Adrenal gland (tissue), 12 donors: Measurements from ENCODE around the gene APAF1. TPM values are rescaled to one million over a fixed set of nuclear protein-coding genes. Genes with fewer than 3 reads are reported as not detected.

Experiments used
- DNase-seq, 7 donors: peaks; one replicate each; pipeline ENCODE4 v3.0.0-alpha.2; 2019 to 2020
- H3K27ac ChIP-seq, 5 donors: fragments of 200-600 bp; sonication (generic) in 4 of 5; 1 replicate in 3 of 5; 2 replicates in 2 of 5; pipeline versions ENCODE4 v1.5.1 to v1.8.0; 2016 to 2020; ENCODE audit warnings: mild to moderate bottlenecking in 1 of 5
- H3K27me3 ChIP-seq: fragments of 200-600 bp; 2 replicates; pipeline ENCODE4 v1.8.0; 2021
- H3K36me3 ChIP-seq, 2 donors: fragments of 200-600 bp; replicated peaks in 1 of 2; 1 replicate in 1 of 2; 2 replicates in 1 of 2; pipeline versions ENCODE4 v1.5.1 to v1.8.0; 2018 to 2022
- H3K4me1 ChIP-seq, 2 donors: fragments of 200-600 bp; replicated peaks in 1 of 2; 1 replicate in 1 of 2; 2 replicates in 1 of 2; pipeline versions ENCODE4 v1.5.1 to v1.8.0; 2018 to 2021
- H3K4me3 ChIP-seq, 4 donors: fragments of 200-600 bp; sonication (generic) in 3 of 4; one replicate each; pipeline ENCODE4 v1.5.1; 2016 to 2018
- H3K9me3 ChIP-seq, 3 donors: fragments of 200-600 bp; sonication (generic) in 1 of 3; replicated peaks in 1 of 3; 1 replicate in 2 of 3; 2 replicates in 1 of 3; pipeline versions ENCODE4 v1.5.1 to v1.8.0; 2016 to 2021
- POLR2A ChIP-seq, 2 donors: fragments of 450-650 bp; IDR thresholded peaks; one replicate each; pipeline ENCODE4 v1.6.1; 2017; ENCODE audit warnings: antibody characterized with exemption in 2 of 2, mild to moderate bottlenecking in 2 of 2, moderate library complexity in 1 of 2
- WGBS, 4 donors: extraction: QIAGEN DNeasy Blood & Tissue Kit in 2 of 4; methylation state at CpG; one replicate each; pipeline versions ENCODE4 v1.1.5 to v1.1.7; 2013 to 2017; 5-methylcytosine and 5-hydroxymethylcytosine counted together
- intact Hi-C, 2 donors: fragments of 100-400 bp; cut with DNase I; formaldehyde crosslinking; loops; one replicate each; pipeline versions ENCODE4 v1.14.1 to v1.15.0; 2022 to 2023
- polyA plus RNA-seq, 3 donors: library from polyadenylated mRNA; stranded (reverse); fragments of 200-250 nt in 2 of 3; fragments of 350-450 nt in 1 of 3; fragmentation: Illumina TruSeq in 1 of 3; extraction: RNeasy Lipid Tissue Mini Kit (QIAGEN cat#74804) in 1 of 3; gene quantifications; one replicate each; pipeline ENCODE4 v1.2.3, GENCODE V29; 2013 to 2014
- total RNA-seq, 9 donors: library from RNA; depleted of rRNA in 4 of 9; stranded (reverse); fragments of >200 nt in 4 of 9; fragments of 120-200 nt in 1 of 9; fragmentation: NEBNext Ultra II Directional in 1 of 9; extraction: Animal tissue kit (Norgen Biotek cat#: 25700) in 1 of 9; gene quantifications; one replicate each; pipeline versions ENCODE4 v1.1.0 to v1.2.4, GENCODE V29; 2013 to 2023
- TF ChIP-seq, protein P1 (sequence below), 6 experiments: fragments of 450-650 bp in 4 of 6; fragments of 200-600 bp in 2 of 6; sonication (generic) in 1 of 6; IDR thresholded peaks; 1 replicate in 5 of 6; 2 replicates in 1 of 6; pipeline versions ENCODE4 v1.5.1 to v1.8.0; 2016 to 2021; ENCODE audit warnings: antibody characterized with exemption in 6 of 6, mild to moderate bottlenecking in 2 of 6, moderate library complexity in 1 of 6
- donor health status: healthy with polysubstance abuse.
- donor health status: Bipolar disorder and iron deficiency.
- donor health status: DM: yes; HTN: yes; CAD: no.
- donor health status: DM: no; HTN: no; CAD: no.
- donor health status: DM: no; HTN: no; CAD: no.
- donor health status: DM: yes; HTN: yes; CAD: no.

The APAF1 gene
- total and polyA plus RNA-seq, 12 donors, result 2.8 to 16.5 (median 7.4) TPM

DNA sequence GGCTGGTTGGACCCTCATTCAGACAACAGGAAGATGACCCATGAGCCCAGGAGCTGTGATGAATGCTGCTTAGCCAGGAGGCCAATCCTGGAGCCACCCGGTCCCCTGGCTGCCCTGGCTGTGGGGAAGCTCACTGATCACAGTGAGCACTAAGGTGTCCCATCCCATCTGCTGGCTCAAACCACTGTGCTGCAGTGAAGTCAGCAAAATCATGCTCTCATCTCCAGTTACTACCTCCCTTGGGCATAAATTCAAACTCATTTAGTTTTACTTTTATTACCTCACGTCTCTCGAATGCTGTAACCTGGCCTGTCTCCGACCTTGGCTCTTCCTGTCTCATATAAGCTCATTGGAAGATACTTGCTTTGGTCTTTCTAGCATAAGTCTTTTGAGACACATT lies 112.4 kb downstream of the APAF1 start:
- no peak for DNase-seq
- intact Hi-C loops, result no loop called here
- 60 to 81% (median 70%) methylated on average over 3 to 4 of the region's 4 CpGs for WGBS, 4 donors

DNA sequence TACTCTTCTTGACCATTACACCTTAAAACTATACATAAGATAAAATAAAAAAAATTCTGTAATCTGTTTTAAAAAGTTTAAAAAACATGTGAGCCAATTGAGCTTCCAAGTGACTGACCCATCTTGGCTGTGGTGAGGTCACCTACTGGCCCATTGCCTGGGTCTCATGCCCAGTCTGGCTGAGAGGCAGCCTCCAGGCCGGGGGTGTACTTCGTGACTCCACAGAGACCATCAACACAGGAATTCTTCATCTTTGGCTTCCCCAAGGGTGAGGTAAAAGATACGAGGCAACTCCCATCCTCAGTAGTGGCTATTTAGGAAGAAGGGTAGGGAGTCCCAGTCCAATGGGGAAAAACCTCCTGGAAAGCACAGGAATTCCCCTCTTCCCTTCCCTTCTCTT lies 113.2 kb downstream of the APAF1 start:
- WGBS, 4 donors, result 58 to 83% (median 72%) methylated on average over 3 of the region's 3 CpGs
- H3K27ac ChIP-seq, result no peak overlapping the region
- no peaks in the 10 kb centered on the region for H3K27me3 ChIP-seq
- H3K36me3 ChIP-seq, result no peaks in the 10 kb centered on the region
- no peak for TF ChIP-seq POLR2A (IDR thresholded peaks at IDR 0.05)
- TF ChIP-seq, protein P1, sequence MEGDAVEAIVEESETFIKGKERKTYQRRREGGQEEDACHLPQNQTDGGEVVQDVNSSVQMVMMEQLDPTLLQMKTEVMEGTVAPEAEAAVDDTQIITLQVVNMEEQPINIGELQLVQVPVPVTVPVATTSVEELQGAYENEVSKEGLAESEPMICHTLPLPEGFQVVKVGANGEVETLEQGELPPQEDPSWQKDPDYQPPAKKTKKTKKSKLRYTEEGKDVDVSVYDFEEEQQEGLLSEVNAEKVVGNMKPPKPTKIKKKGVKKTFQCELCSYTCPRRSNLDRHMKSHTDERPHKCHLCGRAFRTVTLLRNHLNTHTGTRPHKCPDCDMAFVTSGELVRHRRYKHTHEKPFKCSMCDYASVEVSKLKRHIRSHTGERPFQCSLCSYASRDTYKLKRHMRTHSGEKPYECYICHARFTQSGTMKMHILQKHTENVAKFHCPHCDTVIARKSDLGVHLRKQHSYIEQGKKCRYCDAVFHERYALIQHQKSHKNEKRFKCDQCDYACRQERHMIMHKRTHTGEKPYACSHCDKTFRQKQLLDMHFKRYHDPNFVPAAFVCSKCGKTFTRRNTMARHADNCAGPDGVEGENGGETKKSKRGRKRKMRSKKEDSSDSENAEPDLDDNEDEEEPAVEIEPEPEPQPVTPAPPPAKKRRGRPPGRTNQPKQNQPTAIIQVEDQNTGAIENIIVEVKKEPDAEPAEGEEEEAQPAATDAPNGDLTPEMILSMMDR (IDR thresholded peaks at IDR 0.05), result no peak
- DNase-seq, result peak in 5 of 7 donors; percentile 26 to 48 (median 43)
- intact Hi-C loops, result no loop called here
- H3K4me1 ChIP-seq, result no peaks in the 10 kb centered on the region
- no peaks in the 10 kb centered on the region for H3K9me3 ChIP-seq
- H3K4me3 ChIP-seq, result no peak overlapping the region

More for the DNA sequence above, 112.4 kb downstream of the APAF1 start:
- Histone ChIP-seq H3K4me1 (no peaks in the 10 kb centered on the region), H3K27ac (no peak overlapping the region), H3K9me3 (no peaks in the 10 kb centered on the region), H3K27me3 (no peaks in the 10 kb centered on the region), H3K36me3 (no peaks in the 10 kb centered on the region), H3K4me3 (no peak overlapping the region)
- TF ChIP-seq, protein P1 (IDR thresholded peaks at IDR 0.05), result no peak
- TF ChIP-seq POLR2A (IDR thresholded peaks at IDR 0.05), result no peak

DNA sequence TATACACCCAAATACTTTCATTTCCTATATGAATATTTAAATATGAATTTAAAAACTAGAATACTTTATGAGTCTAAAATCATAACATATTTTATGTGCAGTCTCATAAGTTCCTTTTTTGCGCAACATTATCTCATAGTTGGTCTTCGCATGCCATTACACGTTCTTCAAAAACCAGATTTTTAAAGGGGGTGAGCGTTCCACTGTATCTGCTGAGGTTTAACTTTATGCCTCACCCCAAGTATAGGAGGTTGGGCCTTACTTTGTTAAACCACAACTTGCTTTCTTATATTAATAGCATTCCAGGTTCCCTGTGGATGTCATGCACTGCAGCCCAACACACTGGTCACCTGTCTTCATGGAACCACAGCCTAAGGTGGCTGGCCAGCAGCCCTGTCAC lies 118.6 kb downstream of the APAF1 start:
- Histone ChIP-seq H3K9me3 (no peaks in the 10 kb centered on the region), H3K36me3 (no peaks in the 10 kb centered on the region), H3K27me3 (no peaks in the 10 kb centered on the region), H3K4me1 (no peaks in the 10 kb centered on the region), H3K4me3 (no peak overlapping the region), H3K27ac (no peak overlapping the region)
- 94 to 97% (median 97%) methylated on average over 4 of the region's 4 CpGs for WGBS, 4 donors
- TF ChIP-seq POLR2A (IDR thresholded peaks at IDR 0.05), result no peak
- TF ChIP-seq, protein P1 (IDR thresholded peaks at IDR 0.05), result no peak
- intact Hi-C loops, result no loop called here
- no peak for DNase-seq

- no peaks in the 10 kb centered on the region for H3K9me3 ChIP-seq
- 92 to 94% (median 93%) methylated on average over 9 of the region's 9 CpGs for WGBS, 4 donors
- no peak overlapping the region for H3K27ac ChIP-seq
- H3K4me1 ChIP-seq, result no peaks in the 10 kb centered on the region
- no peak overlapping the region for H3K4me3 ChIP-seq
- no peaks in the 10 kb centered on the region for H3K27me3 ChIP-seq
- H3K36me3 ChIP-seq, result no peaks in the 10 kb centered on the region
- no peak for DNase-seq
- TF ChIP-seq, protein P1 (IDR thresholded peaks at IDR 0.05), result no peak
- TF ChIP-seq POLR2A (IDR thresholded peaks at IDR 0.05), result no peak
- intact Hi-C loops, result no loop called here
Observed at GRCh38 chr12:98767248-98767647, 122.2 kb downstream of the APAF1 start.
